Trophoblast cell (in vitro differentiated cells and primary cell): ENCODE measurements around the gene LRRTM1.

Experiments
- DNase-seq, 2 donors: peaks; one replicate each; pipeline ENCODE4 v3.0.0-alpha.2; 2016
- H2AFZ ChIP-seq: 2 replicates; pipeline ENCODE4 v1.6.1; 2013; ENCODE audit warnings: low read length, moderate library complexity, mild to moderate bottlenecking; ENCODE audit not compliant: insufficient read depth, poor library complexity
- H2AK5ac ChIP-seq: 2 replicates; pipeline ENCODE4 v1.6.1; 2013; ENCODE audit warnings: mild to moderate bottlenecking, low read length
- H2BK120ac ChIP-seq: 2 replicates; pipeline ENCODE4 v1.6.1; 2013; ENCODE audit warnings: low read length, mild to moderate bottlenecking, moderate library complexity; ENCODE audit not compliant: insufficient read depth, poor library complexity
- H2BK12ac ChIP-seq: 2 replicates; pipeline ENCODE4 v1.6.1; 2013; ENCODE audit warnings: mild to moderate bottlenecking, low read length, moderate library complexity
- H2BK5ac ChIP-seq: 2 replicates; pipeline ENCODE4 v1.6.1; 2013; ENCODE audit warnings: low read length, low read depth, moderate library complexity, mild to moderate bottlenecking; ENCODE audit not compliant: poor library complexity
- H3K14ac ChIP-seq: 2 replicates; pipeline ENCODE4 v1.6.1; 2013; ENCODE audit warnings: mild to moderate bottlenecking, low read length
- H3K18ac ChIP-seq: 2 replicates; pipeline ENCODE4 v1.6.1; 2013; ENCODE audit warnings: mild to moderate bottlenecking, low read length
- H3K23ac ChIP-seq: 2 replicates; pipeline ENCODE4 v1.6.1; 2013; ENCODE audit warnings: low read length
- H3K27ac ChIP-seq: 2 replicates; pipeline ENCODE4 v1.5.1; 2013; ENCODE audit warnings: low read depth, mild to moderate bottlenecking, inconsistent platforms, low read length, moderate library complexity
- H3K27me3 ChIP-seq: 2 replicates; pipeline ENCODE4 v1.6.1; 2013; ENCODE audit warnings: inconsistent platforms, mild to moderate bottlenecking, low read length, moderate library complexity; ENCODE audit not compliant: insufficient read depth
- H3K36me3 ChIP-seq, 2 experiments: 1 replicate in 1 of 2; 2 replicates in 1 of 2; pipeline ENCODE4 v1.6.1; 2013; ENCODE audit warnings: low read length in 2 of 2, mild to moderate bottlenecking in 2 of 2, moderate library complexity in 1 of 2; ENCODE audit not compliant: insufficient read depth in 2 of 2, control insufficient read depth in 1 of 2
- H3K4ac ChIP-seq: 2 replicates; pipeline ENCODE4 v1.6.1; 2013; ENCODE audit warnings: low read depth, mild to moderate bottlenecking, low read length, moderate library complexity
- H3K4me1 ChIP-seq, 2 experiments: 1 replicate in 1 of 2; 2 replicates in 1 of 2; pipeline ENCODE4 v1.6.1; 2013; ENCODE audit warnings: low read length in 2 of 2, mild to moderate bottlenecking in 2 of 2, moderate library complexity in 1 of 2; ENCODE audit not compliant: insufficient read depth in 2 of 2, control insufficient read depth in 1 of 2
- H3K4me2 ChIP-seq: 2 replicates; pipeline ENCODE4 v1.6.1; 2013; ENCODE audit warnings: inconsistent platforms, mild to moderate bottlenecking, low read length, moderate library complexity
- H3K4me3 ChIP-seq: 2 replicates; pipeline ENCODE4 v1.5.1; 2013; ENCODE audit warnings: mild to moderate bottlenecking, low read depth, low read length, inconsistent platforms
- H3K79me1 ChIP-seq: one replicate; pipeline ENCODE4 v1.6.1; 2013; ENCODE audit warnings: low read length
- H3K79me2 ChIP-seq: 2 replicates; pipeline ENCODE4 v1.6.1; 2013; ENCODE audit warnings: low read length, mild to moderate bottlenecking; ENCODE audit not compliant: control insufficient read depth, insufficient read depth, poor library complexity
- H3K9ac ChIP-seq: 2 replicates; pipeline ENCODE4 v1.6.1; 2013; ENCODE audit warnings: mild to moderate bottlenecking, low read length
- H3K9me3 ChIP-seq: 2 replicates; pipeline ENCODE4 v1.6.1; 2013; ENCODE audit warnings: low read depth, mild to moderate bottlenecking, control low read depth, inconsistent platforms, low read length; ENCODE audit not compliant: insufficient read depth
- H4K12ac ChIP-seq: 2 replicates; pipeline ENCODE4 v1.6.1; 2013; ENCODE audit warnings: low read depth, mild to moderate bottlenecking, low read length, moderate library complexity
- H4K8ac ChIP-seq: 2 replicates; pipeline ENCODE4 v1.6.1; 2013; ENCODE audit warnings: low read depth, mild to moderate bottlenecking, low read length, moderate library complexity
- H4K91ac ChIP-seq: one replicate; pipeline ENCODE4 v1.6.1; 2013; ENCODE audit warnings: low read depth, mild to moderate bottlenecking, low read length, moderate library complexity
- WGBS: extraction: QIAGEN DNeasy Blood & Tissue Kit; methylation state at CpG from one replicate; pipeline ENCODE4 v1.1.7; 2013; ENCODE audit warnings: missing lambda C conversion rate; ENCODE audit not compliant: insufficient read length, insufficient coverage; ENCODE audit errors: extremely low coverage; 5-methylcytosine and 5-hydroxymethylcytosine counted together

LRRTM1 gene

GRCh38 chr2:80326214-80326613 is 21.7 kb upstream of the LRRTM1 start:
- no peak overlapping the region for H2BK12ac ChIP-seq
- H3K18ac ChIP-seq: no peak overlapping the region
- H2AFZ ChIP-seq: no peak overlapping the region
- no peak overlapping the region for H2AK5ac ChIP-seq
- H2BK120ac ChIP-seq: no peak overlapping the region
- H3K79me1 ChIP-seq: no peaks in the 10 kb centered on the region
- H2BK5ac ChIP-seq: no peak overlapping the region
- H3K27ac ChIP-seq: no peak overlapping the region
- H3K9me3 ChIP-seq: no peaks in the 10 kb centered on the region
- H3K79me2 ChIP-seq: no peaks in the 10 kb centered on the region
- no peaks in the 10 kb centered on the region for H3K27me3 ChIP-seq
- H4K91ac ChIP-seq: no peak overlapping the region
- H3K9ac ChIP-seq: no peak overlapping the region
- H3K14ac ChIP-seq: no peak overlapping the region
- H4K8ac ChIP-seq: no peak overlapping the region
- no peak overlapping the region for H3K4me3 ChIP-seq
- peaks cover 0 to 3% of the 10 kb centered on the region in 2 experiments for H3K4me1 ChIP-seq
- no peaks in the 10 kb centered on the region for H3K36me3 ChIP-seq
- no peak overlapping the region for H3K4ac ChIP-seq
- no peak overlapping the region for H4K12ac ChIP-seq
- DNase-seq: peak in 1 of 2 donors; percentile 33
- no peak overlapping the region for H3K4me2 ChIP-seq
- no peak overlapping the region for H3K23ac ChIP-seq

- Histone ChIP-seq H4K12ac (no peak overlapping the region), H3K14ac (no peak overlapping the region), H3K9ac (no peak overlapping the region), H3K9me3 (no peaks in the 10 kb centered on the region), H3K36me3 (no peaks in the 10 kb centered on the region), H3K4ac (no peak overlapping the region), H2AFZ (no peak overlapping the region), H3K27me3 (no peaks in the 10 kb centered on the region), H2BK5ac (no peak overlapping the region), H3K23ac (no peak overlapping the region), H3K18ac (no peak overlapping the region), H2AK5ac (no peak overlapping the region), H3K27ac (no peak overlapping the region), H2BK12ac (no peak overlapping the region), H2BK120ac (no peak overlapping the region), H4K91ac (no peak overlapping the region), H3K4me3 (no peak overlapping the region), H4K8ac (no peak overlapping the region), H3K79me1 (no peaks in the 10 kb centered on the region), H3K4me1 (peaks cover 0 to 3% of the 10 kb centered on the region in 2 experiments), H3K4me2 (no peak overlapping the region), H3K79me2 (no peaks in the 10 kb centered on the region)
- WGBS: no CpG with 5 or more reads among the region's 3 CpGs
- DNase-seq: no peak
These were observed 20.0 kb upstream of the LRRTM1 start for GRCh38 chr2:80324525-80324924.

DNA sequence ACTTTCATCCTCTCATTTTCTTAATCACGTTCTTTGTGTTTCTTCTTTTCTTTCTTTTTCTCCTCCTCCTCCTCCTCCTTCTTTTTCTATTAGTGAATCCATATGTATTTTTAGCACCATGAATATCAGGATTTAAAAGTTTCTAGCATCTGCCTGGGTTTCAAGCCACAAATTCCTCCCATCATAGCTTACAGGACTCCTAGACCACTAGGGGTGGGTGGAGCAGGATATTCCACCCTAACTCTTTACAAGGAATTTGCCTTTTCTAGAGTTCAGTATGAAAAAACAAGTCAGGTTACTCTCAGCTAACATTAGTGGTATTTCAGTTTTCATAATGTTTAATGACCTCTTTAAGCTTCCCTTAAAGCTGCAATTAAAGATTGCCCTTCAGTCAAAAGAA is 19.1 kb upstream of the LRRTM1 start:
- H3K14ac ChIP-seq: no peak overlapping the region
- no peak overlapping the region for H2AFZ ChIP-seq
- H4K91ac ChIP-seq: no peak overlapping the region
- H3K4me3 ChIP-seq: no peak overlapping the region
- H4K8ac ChIP-seq: no peak overlapping the region
- H2BK5ac ChIP-seq: no peak overlapping the region
- no peak overlapping the region for H3K23ac ChIP-seq
- H3K4me2 ChIP-seq: no peak overlapping the region
- no peaks in the 10 kb centered on the region for H3K79me2 ChIP-seq
- no peaks in the 10 kb centered on the region for H3K79me1 ChIP-seq
- no peaks in the 10 kb centered on the region for H3K27me3 ChIP-seq
- no peaks in the 10 kb centered on the region for H3K9me3 ChIP-seq
- no peak overlapping the region for H3K27ac ChIP-seq
- no peak for DNase-seq
- H3K36me3 ChIP-seq: no peaks in the 10 kb centered on the region
- peaks cover 0 to 3% of the 10 kb centered on the region in 2 experiments for H3K4me1 ChIP-seq
- no peak overlapping the region for H4K12ac ChIP-seq
- H3K9ac ChIP-seq: no peak overlapping the region
- H2AK5ac ChIP-seq: no peak overlapping the region
- no peak overlapping the region for H2BK120ac ChIP-seq
- no peak overlapping the region for H3K18ac ChIP-seq
- no peak overlapping the region for H2BK12ac ChIP-seq
- H3K4ac ChIP-seq: no peak overlapping the region
- no CpG with 5 or more reads among the region's 1 CpG for WGBS

GRCh38 chr2:80322958-80323357 is 18.4 kb upstream of the LRRTM1 start:
- Histone ChIP-seq H3K9ac (no peak overlapping the region), H4K12ac (no peak overlapping the region), H2AK5ac (no peak overlapping the region), H3K4me3 (no peak overlapping the region), H3K27ac (no peak overlapping the region), H3K4ac (no peak overlapping the region), H2BK5ac (no peak overlapping the region), H3K27me3 (no peaks in the 10 kb centered on the region), H2AFZ (no peak overlapping the region), H3K23ac (no peak overlapping the region), H3K18ac (no peak overlapping the region), H3K36me3 (no peaks in the 10 kb centered on the region), H4K91ac (no peak overlapping the region), H3K4me2 (no peak overlapping the region), H3K14ac (no peak overlapping the region), H3K9me3 (no peaks in the 10 kb centered on the region), H2BK12ac (no peak overlapping the region), H3K4me1 (peaks cover 0 to 3% of the 10 kb centered on the region in 2 experiments), H3K79me2 (no peaks in the 10 kb centered on the region), H2BK120ac (no peak overlapping the region), H3K79me1 (no peaks in the 10 kb centered on the region), H4K8ac (no peak overlapping the region)
- no peak for DNase-seq
- no CpG with 5 or more reads among the region's 14 CpGs for WGBS
